ENCODE measurements around the gene PUSL1.
A peak's percentile ranks its signal among the peaks of the same experiment; 100 is the strongest.

The PUSL1 gene

DNA sequence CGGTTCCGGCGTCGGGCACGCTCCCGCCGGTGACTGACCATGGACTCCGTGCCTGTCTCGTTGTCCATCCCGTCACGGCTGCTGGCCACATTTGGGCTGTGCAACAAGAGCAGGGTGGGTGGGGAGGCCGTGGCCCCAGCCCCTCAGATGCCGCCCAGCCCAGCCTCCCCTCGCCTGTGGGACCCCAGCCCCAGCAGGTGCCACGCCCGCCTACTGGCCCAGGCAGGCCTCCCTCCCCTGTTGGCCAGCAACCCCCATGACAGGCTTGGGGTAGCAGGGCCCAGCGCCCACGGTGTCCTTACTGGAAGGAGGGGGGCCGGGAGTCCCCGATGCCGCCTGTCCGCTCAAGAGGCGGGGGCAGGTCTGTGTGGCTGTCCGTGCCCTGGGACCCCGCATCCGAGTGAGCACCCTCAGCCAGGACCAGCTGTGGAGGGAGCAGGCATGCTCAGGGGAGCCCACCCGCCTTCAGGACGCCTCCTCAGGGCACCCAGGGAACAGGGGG is 33.7 kb downstream of the PUSL1 start:
- no peak for DNase-seq

DNA sequence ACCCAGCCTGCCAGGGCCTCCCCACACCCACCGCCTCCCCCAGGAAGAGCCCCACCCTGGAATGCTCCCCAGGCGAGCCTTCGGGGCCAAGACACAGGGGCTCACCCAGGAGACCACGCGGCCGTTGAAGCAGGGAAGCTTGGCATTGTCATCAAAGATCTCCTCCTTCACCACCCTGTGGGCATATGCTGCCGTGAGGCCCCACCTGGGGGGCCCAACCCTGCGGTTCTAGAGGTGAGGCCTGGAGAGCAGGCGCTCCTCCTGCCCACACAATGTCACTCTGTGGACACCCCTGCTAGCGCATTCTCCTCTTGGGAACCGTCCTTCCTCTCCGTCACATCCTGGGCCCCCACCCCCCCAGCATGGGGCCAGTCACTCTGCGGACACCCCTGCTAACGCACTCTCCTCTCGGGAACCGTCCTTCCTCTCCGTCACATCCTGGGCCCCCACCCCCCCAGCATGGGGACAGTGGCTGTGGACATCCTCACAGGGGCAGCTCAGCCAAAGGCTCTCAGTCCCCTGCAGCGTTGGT is 34.3 kb downstream of the PUSL1 start:
- DNase-seq, result no peak

DNA sequence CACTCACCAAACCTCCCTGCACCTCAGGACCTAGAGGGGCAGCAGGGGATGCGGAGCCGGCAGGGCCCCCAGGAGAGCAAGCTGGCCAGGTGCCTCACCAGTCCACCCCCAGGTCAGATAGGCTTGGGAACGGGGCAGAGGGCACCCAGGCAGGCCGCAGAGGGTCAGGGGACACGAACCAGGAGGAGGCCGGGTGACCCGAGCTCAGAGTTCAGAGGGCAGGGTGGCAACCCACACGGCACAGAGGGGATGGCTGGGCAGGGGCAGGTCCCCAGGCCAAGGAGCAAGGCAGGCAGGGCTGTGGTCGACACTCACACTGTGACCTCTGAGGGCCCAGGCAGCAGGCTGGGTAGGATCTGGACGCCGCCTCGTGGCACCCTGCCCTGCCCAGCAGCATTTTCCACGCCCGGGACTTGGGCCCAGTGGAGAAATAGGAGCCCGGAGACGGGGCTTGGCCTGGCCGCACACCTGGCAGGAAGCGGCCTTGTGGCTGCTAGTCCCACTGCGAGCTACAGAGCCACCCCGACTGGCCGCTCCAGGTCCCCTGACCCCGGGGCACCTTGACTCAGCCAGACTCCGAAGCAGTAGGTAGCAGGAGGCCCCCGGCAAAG is 35.5 kb downstream of the PUSL1 start:
- DNase-seq, result no peak

DNA sequence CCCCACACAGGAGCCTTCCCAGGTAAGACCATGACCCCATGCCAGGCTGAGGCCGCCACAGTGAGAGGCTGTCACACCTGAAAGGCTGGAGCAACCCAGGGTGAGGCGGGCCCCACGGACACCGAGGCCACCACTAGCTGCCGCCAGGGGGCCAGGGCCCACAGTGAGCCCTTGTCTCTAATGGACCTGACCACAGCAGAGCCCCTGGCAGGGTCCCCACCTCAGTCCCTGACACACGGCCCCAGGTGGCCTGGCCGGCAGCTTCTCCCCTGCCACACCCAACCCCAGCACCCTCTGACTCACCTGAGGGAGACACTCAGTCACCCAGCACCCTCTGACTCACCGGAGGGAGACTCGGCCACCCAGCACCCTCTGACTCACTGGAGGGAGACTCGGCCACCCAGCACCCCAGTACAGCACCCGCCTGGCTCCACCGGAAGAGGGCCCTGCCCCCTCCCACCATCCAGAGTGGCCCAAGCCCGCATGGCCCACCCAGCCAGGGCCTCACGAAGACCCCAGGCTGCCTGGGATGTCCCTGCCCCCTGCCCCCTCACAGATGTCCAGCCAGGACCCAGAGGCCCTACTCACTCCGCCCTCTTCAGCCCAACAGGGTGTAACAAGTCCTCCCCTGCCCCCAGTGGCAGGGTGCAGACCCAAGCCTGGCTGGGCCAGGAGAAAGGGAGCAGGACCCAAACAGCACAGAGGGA is 36.4 kb downstream of the PUSL1 start:
- no peak for DNase-seq

DNA sequence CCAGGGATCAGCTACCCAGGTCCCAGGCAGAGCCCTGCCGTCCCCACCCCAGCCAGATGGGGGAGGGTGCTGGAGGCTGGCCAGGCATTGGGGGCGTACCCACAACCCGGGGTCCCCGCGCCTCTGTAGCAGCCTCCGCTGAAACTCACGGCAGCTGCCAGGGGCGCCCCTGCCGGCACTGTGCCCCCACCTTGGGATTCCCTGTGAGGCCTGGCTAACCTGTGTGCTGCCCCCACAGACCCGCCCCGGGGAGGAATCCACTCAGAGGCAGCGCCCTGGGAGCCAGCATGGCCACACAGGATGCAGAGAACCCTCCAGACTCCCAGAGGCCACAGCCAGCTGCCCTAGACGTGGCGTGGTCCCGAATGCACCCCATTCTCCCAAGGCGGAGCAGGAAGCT is 37.0 kb downstream of the PUSL1 start:
- DNase-seq, result no peak

DNA sequence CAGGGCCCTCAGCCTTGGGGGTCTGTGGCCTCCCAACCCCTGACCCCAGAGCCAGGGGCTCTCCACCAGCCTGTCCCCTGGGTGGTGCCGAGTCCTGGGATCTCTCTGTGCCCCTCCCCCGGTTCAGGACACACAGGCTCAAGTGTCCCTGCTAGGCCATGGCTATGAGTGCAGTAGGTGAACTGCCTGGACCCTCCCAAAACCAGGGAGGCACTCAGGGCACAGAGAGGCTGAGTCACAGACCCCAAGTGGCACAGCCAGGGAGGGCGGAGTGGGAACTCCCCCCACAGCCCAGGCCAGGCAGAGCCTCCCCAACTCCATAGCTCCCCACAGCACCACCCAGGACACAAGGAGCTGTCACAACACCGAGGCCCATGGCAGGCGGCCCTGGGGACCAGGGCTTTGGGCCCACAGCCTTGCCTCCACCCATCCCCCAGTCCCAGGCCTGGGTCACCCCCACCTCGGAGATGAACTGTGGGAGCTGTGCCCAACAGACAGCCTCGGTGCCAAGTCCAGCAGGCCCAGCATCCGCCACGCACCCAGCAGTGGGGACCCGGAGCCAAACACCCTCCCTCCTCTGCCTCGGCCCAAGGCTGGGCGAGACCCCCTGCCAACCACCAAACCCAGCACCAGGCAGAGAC is 37.6 kb downstream of the PUSL1 start:
- no peak for DNase-seq

DNA sequence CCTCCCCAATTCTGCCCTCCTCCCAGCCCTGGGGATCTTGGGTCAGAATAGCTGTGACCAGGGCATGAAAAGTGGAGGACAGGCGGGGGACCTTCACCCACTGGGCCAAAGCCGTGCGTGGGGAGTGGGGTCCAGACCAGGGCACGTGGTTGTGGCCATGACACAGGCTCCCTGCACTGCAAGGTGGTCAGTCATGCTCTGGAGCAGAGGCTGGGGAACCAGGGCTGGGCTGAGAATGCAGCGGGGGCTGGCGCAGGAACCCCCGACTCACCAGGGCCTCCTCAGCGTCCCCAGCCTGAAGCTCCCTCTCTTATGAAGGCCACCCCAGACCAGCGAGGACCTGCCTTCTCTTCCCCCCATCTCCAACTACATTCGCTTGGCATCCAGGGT is 38.1 kb downstream of the PUSL1 start:
- DNase-seq, result no peak

DNA sequence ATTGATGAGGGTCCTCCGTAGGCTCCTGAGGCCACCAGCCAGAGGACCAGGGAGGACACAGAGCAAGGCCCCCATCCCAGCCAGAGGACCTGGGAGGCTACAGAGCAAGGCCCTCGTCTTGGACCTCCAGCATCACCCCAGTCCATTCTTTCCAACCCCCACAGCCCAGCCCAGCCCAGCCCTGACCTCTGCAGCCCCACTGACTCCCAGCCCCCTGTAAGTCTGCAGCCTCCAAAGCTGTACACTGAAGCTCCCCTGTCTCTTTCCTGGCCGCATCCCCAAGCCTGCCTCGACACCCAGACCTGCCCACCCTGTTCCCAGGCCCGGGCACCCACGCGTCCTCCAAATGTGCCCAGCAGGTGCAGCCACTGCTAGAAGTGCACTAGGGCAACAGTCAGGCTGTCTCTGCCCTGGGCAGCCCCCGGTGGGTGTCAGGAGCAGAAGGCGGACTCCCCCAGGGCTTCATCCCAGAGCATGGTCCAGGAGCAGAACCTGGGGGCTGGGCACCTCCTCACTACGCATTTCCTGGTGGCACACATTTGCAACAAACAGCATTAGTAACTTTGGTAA is 38.7 kb downstream of the PUSL1 start:
- DNase-seq, result no peak

DNA sequence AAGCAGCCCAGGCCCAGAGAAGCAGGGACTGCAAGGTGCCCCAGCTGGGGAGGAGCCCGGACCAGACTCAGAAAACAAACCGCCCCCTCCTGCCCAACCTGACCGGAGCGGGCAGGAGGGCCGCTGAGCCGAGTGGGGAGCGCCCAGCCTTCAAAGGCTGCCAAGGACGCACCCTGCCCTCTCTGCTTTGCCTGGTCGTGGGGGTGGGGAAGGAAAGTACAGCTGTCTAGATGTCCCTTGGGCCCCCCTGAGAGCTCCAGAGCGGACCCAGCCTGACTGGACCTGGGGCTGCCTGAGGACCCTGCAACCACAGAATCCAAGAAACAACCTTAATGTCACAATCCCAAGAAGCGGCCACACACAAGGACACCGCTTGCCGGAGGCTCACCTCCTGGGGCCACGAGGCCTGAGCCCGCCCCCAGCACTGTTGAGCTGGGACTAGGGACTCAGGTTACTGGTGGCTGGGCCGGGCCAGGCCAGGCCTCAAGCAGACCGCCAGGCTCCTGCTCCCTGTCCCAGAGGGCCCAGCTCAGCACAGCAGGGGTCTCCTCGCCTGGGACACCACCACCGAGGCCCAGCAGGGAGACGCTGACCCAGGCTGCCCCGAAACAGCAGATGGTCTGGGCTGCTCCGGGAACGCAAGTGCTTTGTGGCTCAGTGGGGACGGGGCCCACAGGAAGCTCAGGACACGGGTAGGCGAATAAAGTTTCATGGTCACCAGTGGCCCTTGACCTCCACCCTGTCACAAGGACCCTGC is 39.4 kb downstream of the PUSL1 start:
- DNase-seq, result no peak

DNA sequence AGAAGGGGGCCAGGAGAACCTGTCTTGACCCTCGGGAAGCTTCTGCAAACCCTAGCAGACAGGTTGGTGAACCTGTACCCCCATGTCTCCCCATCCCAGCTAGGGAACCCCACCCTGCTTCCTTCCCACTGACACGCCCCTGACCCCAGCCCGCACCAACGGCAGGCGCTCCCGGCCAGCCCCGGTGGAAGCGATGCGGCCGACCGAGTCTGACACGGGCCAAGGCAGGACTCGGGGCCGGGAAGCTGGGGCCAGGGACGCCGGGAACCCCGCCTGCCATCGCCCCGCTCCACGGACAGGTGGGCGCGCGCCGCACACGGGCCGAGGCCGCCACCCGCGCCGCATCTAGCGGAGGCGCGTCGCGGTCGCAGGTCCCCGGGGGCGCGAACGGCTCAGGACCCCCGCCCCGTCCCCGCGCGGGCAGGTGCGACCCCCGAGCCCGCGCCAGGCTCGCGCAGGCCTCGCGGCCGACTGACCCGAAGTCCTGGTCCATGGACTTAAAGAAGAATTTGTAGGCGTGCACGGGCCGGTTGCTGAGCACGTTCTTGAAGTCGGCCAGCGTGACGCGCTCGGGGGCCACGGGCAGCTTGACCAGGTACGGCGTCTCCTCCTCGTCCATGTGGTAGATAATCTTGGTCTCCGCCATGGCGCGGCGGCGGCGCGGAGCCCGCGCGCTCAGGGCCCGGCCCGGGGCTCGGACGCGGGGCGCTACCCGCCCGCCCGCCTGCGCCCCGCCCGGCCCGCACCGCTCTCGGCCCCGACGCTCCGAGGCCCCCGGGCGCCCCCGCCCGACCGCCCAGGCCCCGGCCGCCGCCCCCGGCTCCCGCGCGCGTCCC is 40.2 kb downstream of the PUSL1 start:
- no peak for DNase-seq

DNA sequence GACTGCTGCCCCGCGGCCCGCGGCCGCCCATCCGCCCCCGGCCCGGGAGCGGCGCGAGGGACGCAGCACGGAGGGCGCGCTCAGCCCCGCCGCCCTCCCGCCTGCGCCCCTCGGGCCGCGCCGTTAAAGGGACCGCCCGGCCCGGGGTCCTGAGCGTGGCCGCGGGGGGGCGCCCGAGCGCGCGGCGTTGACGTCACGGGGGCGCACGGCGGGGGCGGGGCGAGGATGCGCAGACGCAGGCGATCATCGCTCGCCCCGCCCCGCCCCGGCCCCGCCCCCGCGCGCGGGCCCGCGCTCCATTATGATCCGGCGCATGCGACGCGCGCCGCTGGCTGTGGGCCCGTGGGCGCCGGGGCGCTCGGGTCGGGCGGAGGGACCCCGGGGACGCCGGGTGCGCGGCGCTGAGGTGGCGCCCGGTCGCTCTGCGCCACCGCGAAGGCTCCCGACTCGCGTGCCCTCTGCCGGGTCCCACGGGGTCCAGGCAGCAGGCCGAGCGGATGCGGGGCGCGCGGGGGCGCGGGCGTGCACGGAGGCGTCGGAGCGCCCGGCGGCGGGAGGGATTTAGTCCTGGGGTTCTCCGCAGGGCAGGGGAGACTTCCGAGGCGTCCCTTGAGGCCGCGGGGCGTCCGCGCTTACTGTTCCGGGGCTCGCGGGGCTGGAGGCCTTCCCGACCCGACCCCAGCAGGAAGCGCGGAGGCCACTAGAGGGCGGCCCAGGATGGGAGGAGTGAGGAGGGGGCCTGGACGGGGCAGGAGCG is 41.0 kb downstream of the PUSL1 start, which contains the start of gene DVL1:
DVL1 (minus strand) TSS at position 163 of the 757 bp plus-strand sequence. CDS start 353 bp downstream, outside the sequence.
- DNase-seq, result peak; percentile 5 to 14

DNA sequence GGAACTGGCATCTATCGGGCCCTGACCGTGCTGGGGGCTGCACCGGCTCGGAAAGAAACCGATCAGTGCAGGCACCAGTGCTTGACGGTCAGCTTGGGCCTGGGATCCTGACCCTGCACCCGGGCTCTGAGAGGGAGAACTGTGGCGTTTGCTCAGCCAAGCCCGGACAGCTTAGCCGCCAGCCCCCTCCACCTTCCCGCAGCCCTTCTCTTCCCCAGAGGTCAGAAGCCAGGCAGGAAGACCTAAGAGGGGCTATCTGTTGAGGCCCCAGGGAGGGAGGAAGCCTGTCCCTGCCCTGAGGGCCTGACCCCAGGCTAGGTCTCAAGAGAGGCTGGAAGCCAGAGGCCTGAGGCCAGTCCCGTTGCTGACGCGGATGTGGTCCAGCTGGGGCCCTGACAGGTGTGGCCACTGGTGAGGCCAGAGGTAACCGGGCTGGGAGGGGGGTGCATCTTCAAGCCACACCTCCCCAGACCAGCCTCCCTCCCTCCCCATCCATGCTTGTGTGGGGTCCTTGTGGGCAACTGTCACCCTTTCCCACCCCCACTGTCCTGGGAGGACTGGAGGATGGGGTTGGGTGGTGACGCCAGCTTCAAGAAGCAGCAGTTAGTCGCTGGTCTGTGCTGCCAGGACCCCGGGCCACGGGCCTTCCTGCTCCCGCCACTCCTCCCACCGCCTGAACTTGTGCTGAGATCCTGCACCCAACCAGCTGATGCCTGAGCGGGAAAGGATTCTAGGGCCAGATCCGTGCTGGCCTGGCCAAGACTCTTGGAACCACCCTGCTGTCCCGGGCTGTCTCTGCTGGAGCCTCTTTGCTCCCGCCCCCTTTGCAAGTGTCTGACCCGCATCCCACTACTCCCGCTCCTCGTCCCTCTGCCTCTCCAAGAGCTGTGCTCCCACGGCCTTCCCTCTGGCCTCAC is 43.4 kb downstream of the PUSL1 start:
- DNase-seq, result no peak

DNA sequence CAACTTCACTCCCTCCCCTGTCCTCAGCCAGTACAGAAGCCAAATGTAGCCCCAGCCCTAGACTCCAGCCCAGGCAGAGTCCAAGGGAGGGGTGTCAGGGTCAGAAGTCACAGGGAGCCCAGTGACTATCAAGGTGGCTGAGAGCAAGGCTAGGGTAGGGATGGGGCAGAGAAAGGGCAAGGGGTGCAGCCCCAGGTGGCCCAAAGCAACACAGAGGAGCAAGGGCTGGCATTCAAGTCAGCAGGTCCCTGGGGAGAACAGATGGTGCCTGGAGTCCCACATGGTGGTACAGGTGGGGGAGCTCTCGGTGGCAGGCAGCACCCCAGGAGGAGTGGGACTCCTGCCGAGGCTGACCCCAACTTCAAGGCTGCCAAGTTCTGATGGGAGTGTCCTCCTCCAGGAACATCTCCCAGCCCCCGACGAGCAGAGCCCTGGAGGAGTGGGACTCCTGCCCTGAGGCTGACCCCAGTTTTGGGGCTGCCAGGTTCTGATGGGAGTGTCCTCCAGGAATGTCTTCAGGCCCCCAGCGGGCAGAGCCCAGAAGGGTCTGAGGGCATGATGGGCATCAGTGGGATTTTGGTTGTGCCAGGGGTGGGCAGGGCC is 44.5 kb downstream of the PUSL1 start:
- DNase-seq, result no peak

DNA sequence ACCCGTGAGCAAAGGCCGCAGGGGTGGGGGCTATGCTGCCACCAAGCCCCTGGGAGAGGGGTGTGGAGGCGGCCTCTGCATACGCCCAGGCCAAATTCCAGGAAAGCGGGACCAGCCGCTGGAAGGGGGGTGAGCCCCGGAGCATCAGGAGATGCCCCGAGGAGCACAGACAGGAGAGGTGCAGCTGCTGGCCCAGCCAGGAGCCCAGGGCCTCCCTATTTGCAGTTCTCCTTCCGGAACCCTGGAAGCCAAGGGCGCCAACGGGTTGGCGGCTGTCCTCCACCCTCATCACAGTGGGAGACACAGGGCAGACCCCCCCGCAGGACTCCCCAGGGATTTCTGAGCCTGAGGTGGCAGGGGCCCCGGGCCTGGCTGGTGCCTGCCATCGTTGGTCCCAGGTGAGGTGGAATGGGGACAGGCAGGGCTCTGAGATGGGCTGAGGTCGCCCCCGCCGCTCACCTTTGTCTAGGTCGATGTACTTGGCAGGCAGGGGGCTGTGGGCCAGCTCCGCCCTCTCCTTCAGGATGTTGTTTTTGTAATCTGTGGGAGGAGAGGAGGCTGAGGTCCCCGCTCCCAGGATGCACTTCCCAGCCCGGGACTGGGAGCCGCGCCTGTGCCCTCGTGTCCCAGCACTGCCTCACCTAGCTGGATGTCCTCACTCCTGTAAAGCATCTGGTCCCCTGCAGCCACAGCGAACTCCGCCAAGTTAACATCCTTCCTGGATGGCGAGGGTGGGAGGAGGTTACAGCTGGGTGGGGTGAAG is 45.2 kb downstream of the PUSL1 start:
- DNase-seq, result no peak

DNA sequence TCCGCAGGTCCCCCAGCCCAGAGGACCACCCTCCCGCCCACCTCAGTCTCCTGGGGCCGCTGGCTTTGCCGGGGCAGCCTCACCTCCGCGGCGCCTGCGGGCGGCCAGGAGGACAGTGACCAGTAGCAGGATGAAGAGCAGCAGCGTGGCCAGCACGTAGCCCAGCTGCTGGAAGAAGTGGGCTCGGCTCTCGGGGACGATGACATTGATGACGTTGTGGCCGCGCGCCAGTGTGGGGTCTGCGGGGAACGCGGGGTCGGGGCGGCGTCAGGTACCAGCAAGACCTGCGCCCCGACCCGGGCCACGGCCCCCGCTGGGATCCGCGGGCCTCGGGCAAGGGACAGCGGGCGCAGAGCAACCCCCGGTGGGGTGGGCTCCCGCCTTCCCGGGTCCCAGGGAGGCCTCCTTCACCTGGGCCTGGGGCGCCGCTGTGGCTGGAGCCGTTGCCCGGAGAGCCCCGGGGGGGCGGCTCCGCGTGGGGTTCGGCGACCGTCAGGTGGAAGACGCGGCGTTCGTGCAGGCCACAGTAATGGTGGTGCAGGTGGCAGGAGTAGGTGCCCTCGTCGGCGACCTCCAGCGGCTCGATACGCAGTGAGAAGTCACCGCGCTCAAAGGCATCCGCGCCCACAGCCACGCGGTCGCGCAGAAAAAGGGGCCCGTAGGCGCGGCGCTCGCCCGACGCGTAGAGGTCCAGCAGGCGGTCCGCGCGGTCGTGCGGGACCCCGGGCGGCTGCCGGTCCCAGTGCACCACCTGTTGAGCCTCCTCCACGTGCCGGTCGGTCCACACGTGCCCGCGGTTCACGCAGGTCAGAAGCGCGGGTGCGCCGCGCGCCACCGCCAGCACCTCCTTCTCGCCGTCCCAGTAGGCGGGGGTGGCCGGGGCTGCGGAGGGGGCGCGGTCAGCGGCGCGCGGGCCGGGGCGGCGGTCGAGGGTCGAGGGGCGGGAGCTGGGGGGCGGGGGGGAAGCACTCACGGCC is 46.2 kb downstream of the PUSL1 start:
- no peak for DNase-seq

DNA sequence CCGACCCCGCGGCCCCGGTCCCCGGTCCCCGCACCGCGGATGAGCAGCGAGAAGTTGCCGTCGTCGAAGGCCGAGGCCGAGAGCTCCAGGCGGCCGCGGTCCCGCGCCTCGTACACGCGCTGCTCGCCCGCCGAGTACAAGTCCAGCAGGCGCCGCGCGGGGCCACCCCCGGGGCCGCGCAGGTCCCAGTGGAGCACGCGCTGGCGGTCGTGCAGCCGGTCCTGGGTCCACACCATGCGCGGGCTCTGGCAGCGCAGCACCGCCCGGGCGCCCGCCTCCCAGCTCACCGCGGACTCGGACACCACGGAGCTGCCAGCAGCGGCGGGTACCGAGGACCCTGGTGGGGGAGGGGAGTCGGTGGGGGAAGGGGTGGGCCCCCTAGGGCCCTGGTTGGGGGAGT is 47.0 kb downstream of the PUSL1 start:
- no peak for DNase-seq

DNA sequence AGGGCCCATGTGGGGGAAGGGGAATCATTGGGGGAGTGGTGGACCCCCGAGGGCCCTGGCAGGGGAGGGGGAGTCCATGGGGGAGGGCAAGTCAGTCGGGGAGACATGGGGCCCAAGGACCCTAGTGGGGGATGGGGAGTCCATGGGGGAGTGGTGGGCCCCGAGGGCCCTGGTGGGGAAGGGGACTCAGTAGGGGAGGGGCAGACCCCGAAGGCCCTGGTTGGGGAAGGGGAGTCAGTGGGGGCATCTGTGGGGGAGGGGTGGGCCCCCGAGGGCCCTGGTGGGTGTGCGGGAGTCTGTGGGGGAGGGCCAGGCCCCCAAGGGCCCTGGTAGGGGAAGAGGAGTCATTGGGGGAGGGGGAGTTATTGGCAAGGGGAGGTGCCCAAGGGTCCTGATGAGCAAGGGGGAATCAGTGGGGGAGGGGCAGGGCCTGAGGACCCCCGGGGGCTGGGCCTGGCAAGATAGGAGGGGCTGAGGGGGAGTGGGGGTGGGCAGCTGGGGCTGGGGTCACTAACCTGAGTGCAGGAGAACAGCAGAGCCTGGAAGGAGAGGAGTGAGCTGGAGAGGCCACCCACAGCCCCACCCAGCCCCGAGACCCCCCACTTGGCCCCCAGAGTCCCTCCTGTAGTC is 47.9 kb downstream of the PUSL1 start:
- DNase-seq, result no peak
